Neural cell (in vitro differentiated cells): ENCODE results near the gene NACC2. TPM values are rescaled to one million over a fixed set of nuclear protein-coding genes. Genes with fewer than 3 reads are reported as not detected.

ENCODE experiments used
- H2AFZ ChIP-seq: fragments of 200-600, 300-800 bp; sonication (generic), shearing (Covaris generic); 2 replicates; pipeline ENCODE4 v1.6.0; 2014; ENCODE audit warnings: low read depth, mild to moderate bottlenecking, antibody characterized with exemption, low read length, moderate library complexity
- H3F3A ChIP-seq: fragments of 200-600 bp; shearing (Covaris generic); 2 replicates; pipeline ENCODE4 v1.6.1; 2016; ENCODE audit warnings: mild to moderate bottlenecking, moderate library complexity, mixed read lengths, antibody characterized with exemption, low read length; ENCODE audit not compliant: insufficient read depth, poor library complexity, severe bottlenecking
- H3K27ac ChIP-seq: fragments of 200-600, 300-800 bp; sonication (generic), shearing (Covaris generic); 2 replicates; pipeline ENCODE4 v1.5.1; 2014; ENCODE audit warnings: mild to moderate bottlenecking, low read length, moderate library complexity
- H3K27me3 ChIP-seq: fragments of 300-800, 200-600 bp; sonication (generic), shearing (Covaris generic); 2 replicates; pipeline ENCODE4 v1.6.0; 2014; ENCODE audit warnings: mild to moderate bottlenecking, low read depth, low read length, moderate library complexity; ENCODE audit not compliant: insufficient read depth
- H3K36me3 ChIP-seq: fragments of 300-800, 200-600 bp; sonication (generic), shearing (Covaris generic); 2 replicates; pipeline ENCODE4 v1.5.1; 2014; ENCODE audit warnings: mild to moderate bottlenecking, antibody characterized with exemption, low read length, moderate library complexity; ENCODE audit not compliant: insufficient read depth
- H3K4me2 ChIP-seq: fragments of 300-800, 200-600 bp; sonication (generic), shearing (Covaris generic); 2 replicates; pipeline ENCODE4 v1.6.0; 2014; ENCODE audit warnings: mild to moderate bottlenecking, low read length
- H3K4me3 ChIP-seq: fragments of 300-800, 200-600 bp; sonication (generic), shearing (Covaris generic); 2 replicates; pipeline ENCODE4 v1.5.1; 2014; ENCODE audit warnings: mild to moderate bottlenecking, low read length, moderate library complexity
- H3K79me2 ChIP-seq: fragments of 200-600 bp; shearing (Covaris generic); replicated peaks from 2 replicates; pipeline ENCODE4 v1.6.0; 2014; ENCODE audit warnings: mild to moderate bottlenecking, low read length, moderate library complexity; ENCODE audit not compliant: insufficient read depth
- H3K9ac ChIP-seq: fragments of 300-800, 200-600 bp; sonication (generic), shearing (Covaris generic); 2 replicates; pipeline ENCODE4 v1.6.1; 2016; ENCODE audit warnings: mild to moderate bottlenecking, low read length, mixed read lengths
- H3K9me2 ChIP-seq: fragments of 200-600 bp; shearing (Covaris generic); 2 replicates; pipeline ENCODE4 v1.6.1; 2016; ENCODE audit warnings: mild to moderate bottlenecking, low read length, mixed read lengths; ENCODE audit not compliant: insufficient read depth
- H3K9me3 ChIP-seq: fragments of 200-600, 300-800 bp; sonication (generic), shearing (Covaris generic); 2 replicates; pipeline ENCODE4 v1.6.1; 2016; ENCODE audit warnings: mild to moderate bottlenecking, mixed run types, low read length, moderate library complexity, mixed read lengths
- H4K20me1 ChIP-seq: fragments of 200-600 bp; shearing (Covaris generic); 2 replicates; pipeline ENCODE4 v1.6.1; 2016; ENCODE audit warnings: mild to moderate bottlenecking, mixed run types; ENCODE audit not compliant: insufficient read depth
- EP300 ChIP-seq: fragments of 450-650 bp; conservative IDR thresholded peaks from 2 replicates; pipeline ENCODE4 v1.6.1; 2014; ENCODE audit warnings: antibody characterized with exemption, mild to moderate bottlenecking, moderate library complexity; ENCODE audit not compliant: poor library complexity, severe bottlenecking
- EZH2 ChIP-seq: fragments of 200-600, 300-800 bp; shearing (Covaris generic), sonication (generic); IDR thresholded peaks from 2 replicates; pipeline ENCODE4 v1.6.1; 2014; ENCODE audit warnings: antibody characterized with exemption, low read length, borderline replicate concordance, mild to moderate bottlenecking; ENCODE audit not compliant: insufficient read depth, poor library complexity, severe bottlenecking
- MXI1 ChIP-seq: fragments of 450-650 bp; conservative IDR thresholded peaks from 2 replicates; pipeline ENCODE4 v1.6.1; 2014; ENCODE audit warnings: antibody characterized with exemption, mild to moderate bottlenecking; ENCODE audit not compliant: poor library complexity, severe bottlenecking
- POLR2AphosphoS5 ChIP-seq: IDR thresholded peaks from 2 replicates; pipeline ENCODE4 v1.6.1; 2012
- RAD21 ChIP-seq: fragments of 450-650 bp; conservative IDR thresholded peaks from 2 replicates; pipeline ENCODE4 v1.6.1; 2014; ENCODE audit warnings: antibody characterized with exemption, mild to moderate bottlenecking, moderate library complexity
- REST ChIP-seq: IDR thresholded peaks from 2 replicates; pipeline ENCODE4 v1.6.1; 2012; ENCODE audit warnings: borderline replicate concordance
- SMC3 ChIP-seq: fragments of 450-650 bp; conservative IDR thresholded peaks from 2 replicates; pipeline ENCODE4 v1.6.1; 2014; ENCODE audit warnings: antibody characterized with exemption, mild to moderate bottlenecking, moderate library complexity; ENCODE audit not compliant: poor library complexity
- TAF1 ChIP-seq: IDR thresholded peaks from 2 replicates; pipeline ENCODE4 v1.6.1; 2012; ENCODE audit warnings: low read depth
- polyA plus RNA-seq: library from polyadenylated mRNA; depleted of rRNA; stranded (reverse); fragments of >200 nt; gene quantifications from 2 replicates; pipeline ENCODE4 v1.2.3, GENCODE V29; 2014
- TF ChIP-seq, protein P1 (sequence below): fragments of 450-650 bp; IDR thresholded peaks from 2 replicates; pipeline ENCODE4 v1.5.1; 2014; ENCODE audit warnings: antibody characterized with exemption, mild to moderate bottlenecking, moderate library complexity; ENCODE audit not compliant: poor library complexity, severe bottlenecking

NACC2 gene
- polyA plus RNA-seq, 1 donor from 2014 or later, result 1.7 TPM

- Histone ChIP-seq H3K36me3 (no peaks in the 10 kb centered on the region), H3K4me3 (no peak overlapping the region), H3F3A (no peaks in the 10 kb centered on the region), H3K27ac (no peak overlapping the region), H3K9ac (no peak overlapping the region), H2AFZ (no peak overlapping the region), H3K4me2 (no peak overlapping the region), H3K9me2 (no peaks in the 10 kb centered on the region), H3K79me2 (no peaks in the 10 kb centered on the region), H4K20me1 (no peaks in the 10 kb centered on the region), H3K9me3 (no peaks in the 10 kb centered on the region), H3K27me3 (no peaks in the 10 kb centered on the region)
- TF ChIP-seq REST, result no peak
- no peak for TF ChIP-seq MXI1
- no peak for TF ChIP-seq RAD21
- TF ChIP-seq SMC3, result no peak
- TF ChIP-seq EZH2, result no peak
- TF ChIP-seq POLR2AphosphoS5, result no peak
- TF ChIP-seq EP300, result no peak
- no peak for TF ChIP-seq TAF1
- TF ChIP-seq, protein P1, sequence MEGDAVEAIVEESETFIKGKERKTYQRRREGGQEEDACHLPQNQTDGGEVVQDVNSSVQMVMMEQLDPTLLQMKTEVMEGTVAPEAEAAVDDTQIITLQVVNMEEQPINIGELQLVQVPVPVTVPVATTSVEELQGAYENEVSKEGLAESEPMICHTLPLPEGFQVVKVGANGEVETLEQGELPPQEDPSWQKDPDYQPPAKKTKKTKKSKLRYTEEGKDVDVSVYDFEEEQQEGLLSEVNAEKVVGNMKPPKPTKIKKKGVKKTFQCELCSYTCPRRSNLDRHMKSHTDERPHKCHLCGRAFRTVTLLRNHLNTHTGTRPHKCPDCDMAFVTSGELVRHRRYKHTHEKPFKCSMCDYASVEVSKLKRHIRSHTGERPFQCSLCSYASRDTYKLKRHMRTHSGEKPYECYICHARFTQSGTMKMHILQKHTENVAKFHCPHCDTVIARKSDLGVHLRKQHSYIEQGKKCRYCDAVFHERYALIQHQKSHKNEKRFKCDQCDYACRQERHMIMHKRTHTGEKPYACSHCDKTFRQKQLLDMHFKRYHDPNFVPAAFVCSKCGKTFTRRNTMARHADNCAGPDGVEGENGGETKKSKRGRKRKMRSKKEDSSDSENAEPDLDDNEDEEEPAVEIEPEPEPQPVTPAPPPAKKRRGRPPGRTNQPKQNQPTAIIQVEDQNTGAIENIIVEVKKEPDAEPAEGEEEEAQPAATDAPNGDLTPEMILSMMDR, result no peak
Observed at GRCh38 chr9:136141682-136142413, 46.8 kb upstream of the NACC2 start.

GRCh38 chr9:136140966-136141365, 45.9 kb upstream of the NACC2 start:
- Histone ChIP-seq H3K9me3 (no peaks in the 10 kb centered on the region), H3K27ac (no peak overlapping the region), H3K36me3 (no peaks in the 10 kb centered on the region), H3K4me2 (no peak overlapping the region), H3K9me2 (no peaks in the 10 kb centered on the region), H3K79me2 (no peaks in the 10 kb centered on the region), H2AFZ (no peak overlapping the region), H3F3A (no peaks in the 10 kb centered on the region), H3K4me3 (no peak overlapping the region), H3K27me3 (no peaks in the 10 kb centered on the region), H4K20me1 (no peaks in the 10 kb centered on the region), H3K9ac (no peak overlapping the region)
- TF ChIP-seq POLR2AphosphoS5, result no peak
- TF ChIP-seq EZH2, result no peak
- TF ChIP-seq, protein P1, result no peak
- no peak for TF ChIP-seq EP300
- TF ChIP-seq REST, result no peak
- no peak for TF ChIP-seq RAD21
- TF ChIP-seq SMC3, result no peak
- TF ChIP-seq MXI1, result no peak
- TF ChIP-seq TAF1, result no peak
